Stimulated activated naive B cell treated with anti-CD40 and anti-IgM and Interleukin-4, amounts not matched to agents 10 μg/mL and 1 μg/mL and 100 μg/mL, for 72 hours (primary cell): ENCODE results near the gene THUMPD3.

Experiments
- ATAC-seq, 2 donors: fragments of 150-1000 bp; cut with Tn5 transposase; replicated peaks; 2 replicates each; pipeline ENCODE4 v1.10.0; 2021; ENCODE audit warnings: moderate library complexity in 1 of 2
- DNase-seq: peaks from one replicate; pipeline ENCODE4 v3.0.0; 2021
- H3K27ac Mint-ChIP-seq: one replicate; pipeline ENCODE4 v1.8.0; 2022; ENCODE audit warnings: mild to moderate bottlenecking, mixed read lengths
- H3K27me3 Mint-ChIP-seq, 2 donors: one replicate each; pipeline ENCODE4 v1.8.0; 2022; ENCODE audit warnings: mixed read lengths in 2 of 2
- H3K36me3 Mint-ChIP-seq, 2 donors: one replicate each; pipeline ENCODE4 v1.8.0; 2022; ENCODE audit warnings: mixed read lengths in 2 of 2, mild to moderate bottlenecking in 1 of 2
- H3K4me1 Mint-ChIP-seq, 2 donors: one replicate each; pipeline ENCODE4 v1.8.0; 2022; ENCODE audit warnings: mixed read lengths in 2 of 2, mild to moderate bottlenecking in 1 of 2
- H3K4me3 Mint-ChIP-seq, 2 donors: one replicate each; pipeline ENCODE4 v1.8.0; 2022; ENCODE audit warnings: mild to moderate bottlenecking in 2 of 2, mixed read lengths in 2 of 2, moderate library complexity in 1 of 2
- H3K9me3 Mint-ChIP-seq, 2 donors: one replicate each; pipeline ENCODE4 v1.8.0; 2022; ENCODE audit warnings: mixed read lengths in 2 of 2, mild to moderate bottlenecking in 1 of 2

Gene THUMPD3

DNA sequence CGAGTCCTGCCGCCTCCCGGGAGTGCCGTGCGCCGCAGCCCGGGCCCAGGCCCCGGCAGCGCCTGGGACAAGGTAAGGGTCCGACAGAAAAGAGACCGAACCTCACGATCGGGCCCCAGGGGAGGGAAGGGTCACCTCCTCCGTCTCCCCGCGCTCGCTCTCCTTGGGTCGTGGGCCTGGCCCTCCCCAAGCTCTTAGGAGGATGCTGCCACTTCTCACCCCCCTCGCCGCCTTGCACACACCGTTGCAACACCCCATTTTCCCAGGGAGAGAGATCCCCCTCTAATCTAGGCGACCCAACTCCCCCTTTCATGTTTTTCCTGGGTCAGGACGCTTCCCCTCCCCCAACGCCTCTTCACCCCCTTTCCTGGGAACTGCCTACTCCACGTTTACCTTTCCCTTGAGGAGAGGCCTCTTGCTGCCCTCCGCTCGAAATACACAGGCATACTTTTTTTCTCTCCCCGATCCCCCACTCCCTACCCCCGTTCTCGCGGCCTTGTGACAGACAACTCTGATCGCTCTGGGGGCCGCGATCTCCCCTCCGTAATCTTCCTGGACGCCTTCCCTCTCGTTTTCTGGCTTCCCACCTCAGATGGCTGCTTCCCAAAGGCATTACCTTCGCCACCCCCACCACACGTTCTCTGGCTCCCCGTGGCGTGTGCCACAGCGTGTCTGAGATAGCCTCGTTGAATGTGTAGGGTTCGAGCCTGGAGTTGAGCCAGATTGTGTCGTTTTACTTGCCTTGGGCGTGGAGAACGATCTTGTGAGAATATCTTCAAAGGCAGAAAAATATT is 35.2 kb downstream of the THUMPD3 start:
- peak overlapping the region; percentile 99 for H3K27ac Mint-ChIP-seq
- peak; percentile 30 for DNase-seq
- H3K36me3 Mint-ChIP-seq, result peaks cover 39 to 47% of the 10 kb centered on the region in 2 donors
- ATAC-seq, result no peak
- H3K9me3 Mint-ChIP-seq, result no peaks in the 10 kb centered on the region
- peak overlapping the region; percentile 89 to 93 for H3K4me3 Mint-ChIP-seq
- no peaks in the 10 kb centered on the region for H3K27me3 Mint-ChIP-seq
- peaks cover 39 to 61% of the 10 kb centered on the region in 2 donors for H3K4me1 Mint-ChIP-seq

DNA sequence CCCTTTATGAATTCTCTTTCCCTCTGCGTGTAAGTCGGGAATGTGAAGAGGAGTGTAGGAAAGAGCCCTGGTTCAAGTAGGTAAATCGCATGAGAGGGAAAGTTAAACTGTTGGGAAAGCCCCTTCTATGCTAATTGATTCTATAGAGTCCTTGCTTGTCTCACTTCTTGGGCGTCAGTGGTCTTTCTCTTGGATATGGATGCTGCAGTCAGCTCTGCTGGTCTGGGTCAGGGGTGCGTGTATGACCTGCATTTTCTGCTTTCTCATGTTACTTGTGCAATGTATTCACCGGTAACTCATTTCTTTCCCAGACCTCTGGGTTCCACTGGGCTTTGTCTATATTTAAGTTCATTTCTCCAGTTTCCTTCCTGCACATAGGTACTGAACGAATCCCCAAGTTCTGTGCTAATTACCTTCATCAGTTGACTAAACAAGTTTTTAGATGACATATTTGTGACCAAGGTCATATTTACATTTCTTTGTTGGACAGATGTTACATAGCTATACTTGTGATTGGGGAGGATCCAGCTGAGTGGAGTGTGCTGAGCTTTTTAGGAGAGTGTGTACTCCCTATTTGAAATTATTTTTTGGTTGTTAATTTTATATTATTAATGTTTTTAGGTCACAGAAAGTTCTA is 36.0 kb downstream of the THUMPD3 start:
- Mint-ChIP-seq H3K9me3 (no peaks in the 10 kb centered on the region), H3K4me3 (peak overlapping the region; percentile 89 to 93), H3K36me3 (peaks cover 39 to 47% of the 10 kb centered on the region in 2 donors), H3K27ac (peak overlapping the region; percentile 99), H3K4me1 (peaks cover 39 to 62% of the 10 kb centered on the region in 2 donors), H3K27me3 (no peaks in the 10 kb centered on the region)
- ATAC-seq (peak in 1 of 2 donors; percentile 6), DNase-seq (no peak)

DNA sequence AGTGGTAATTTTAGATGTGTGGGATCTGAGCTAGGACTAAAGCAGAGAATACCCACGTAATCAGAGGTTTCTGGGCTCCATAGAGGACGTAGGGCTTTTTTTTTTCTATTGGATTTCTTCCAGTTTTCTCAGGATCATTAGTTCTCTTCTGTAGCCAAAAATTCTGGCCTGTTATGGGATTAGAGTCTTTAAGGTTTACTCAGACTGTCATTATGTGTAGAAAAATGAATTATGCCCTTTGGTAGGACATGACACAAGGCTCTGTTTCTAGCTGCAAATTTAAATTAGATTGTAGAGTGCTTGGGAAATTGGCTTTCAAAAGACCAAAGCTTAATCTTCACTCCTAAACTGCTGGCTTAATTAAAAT is 36.5 kb downstream of the THUMPD3 start:
- H3K4me3 Mint-ChIP-seq, result peak overlapping the region; percentile 89 to 93
- H3K9me3 Mint-ChIP-seq, result no peaks in the 10 kb centered on the region
- H3K4me1 Mint-ChIP-seq, result peaks cover 39 to 60% of the 10 kb centered on the region in 2 donors
- H3K36me3 Mint-ChIP-seq, result peaks cover 39 to 46% of the 10 kb centered on the region in 2 donors
- H3K27ac Mint-ChIP-seq, result peak overlapping the region; percentile 65
- ATAC-seq (no peak), DNase-seq (no peak)
- no peaks in the 10 kb centered on the region for H3K27me3 Mint-ChIP-seq

- ATAC-seq (no peak), DNase-seq (no peak)
- peaks cover 36 to 42% of the 10 kb centered on the region in 2 donors for H3K36me3 Mint-ChIP-seq
- H3K27ac Mint-ChIP-seq, result peak overlapping the region; percentile 65
- H3K9me3 Mint-ChIP-seq, result no peaks in the 10 kb centered on the region
- peaks cover 38 to 60% of the 10 kb centered on the region in 2 donors for H3K4me1 Mint-ChIP-seq
- no peaks in the 10 kb centered on the region for H3K27me3 Mint-ChIP-seq
- H3K4me3 Mint-ChIP-seq, result peak overlapping the region; percentile 89 to 93
These were observed 36.9 kb downstream of the THUMPD3 start for GRCh38 chr3:9399746-9400145.

DNA sequence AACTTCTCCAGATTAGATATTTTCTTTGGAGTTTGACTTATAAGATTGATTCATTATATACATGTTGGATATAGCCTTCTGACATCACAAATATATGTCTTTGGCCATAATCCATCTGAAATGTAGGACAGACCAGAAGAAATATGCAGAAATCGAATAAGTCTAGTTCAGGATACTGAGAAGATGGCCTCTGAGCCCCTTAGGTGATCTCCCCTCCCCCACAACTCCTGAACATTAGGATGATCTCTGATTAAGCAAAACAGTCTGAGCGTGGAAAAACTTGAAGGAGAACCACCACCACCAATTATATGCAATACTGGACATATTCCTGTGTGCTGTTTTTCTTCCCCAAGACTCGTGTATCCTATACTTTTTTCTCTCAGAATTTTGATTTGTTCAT is 37.8 kb downstream of the THUMPD3 start:
- peaks cover 32 to 57% of the 10 kb centered on the region in 2 donors for H3K4me1 Mint-ChIP-seq
- DNase-seq, result no peak
- no peak overlapping the region for H3K27ac Mint-ChIP-seq
- H3K36me3 Mint-ChIP-seq, result peaks cover 28 to 35% of the 10 kb centered on the region in 2 donors
- no peak overlapping the region for H3K4me3 Mint-ChIP-seq
- ATAC-seq, result no peak
- no peaks in the 10 kb centered on the region for H3K27me3 Mint-ChIP-seq
- no peaks in the 10 kb centered on the region for H3K9me3 Mint-ChIP-seq

- no peaks in the 10 kb centered on the region for H3K9me3 Mint-ChIP-seq
- DNase-seq (no peak), ATAC-seq (no peak)
- no peaks in the 10 kb centered on the region for H3K27me3 Mint-ChIP-seq
- peak overlapping the region in 1 of 2 donors; percentile 14 for H3K4me3 Mint-ChIP-seq
- H3K4me1 Mint-ChIP-seq, result peaks cover 33 to 62% of the 10 kb centered on the region in 2 donors
- H3K27ac Mint-ChIP-seq, result no peak overlapping the region
- peaks cover 24 to 31% of the 10 kb centered on the region in 2 donors for H3K36me3 Mint-ChIP-seq
These were observed 39.1 kb downstream of the THUMPD3 start for GRCh38 chr3:9401986-9402385.

DNA sequence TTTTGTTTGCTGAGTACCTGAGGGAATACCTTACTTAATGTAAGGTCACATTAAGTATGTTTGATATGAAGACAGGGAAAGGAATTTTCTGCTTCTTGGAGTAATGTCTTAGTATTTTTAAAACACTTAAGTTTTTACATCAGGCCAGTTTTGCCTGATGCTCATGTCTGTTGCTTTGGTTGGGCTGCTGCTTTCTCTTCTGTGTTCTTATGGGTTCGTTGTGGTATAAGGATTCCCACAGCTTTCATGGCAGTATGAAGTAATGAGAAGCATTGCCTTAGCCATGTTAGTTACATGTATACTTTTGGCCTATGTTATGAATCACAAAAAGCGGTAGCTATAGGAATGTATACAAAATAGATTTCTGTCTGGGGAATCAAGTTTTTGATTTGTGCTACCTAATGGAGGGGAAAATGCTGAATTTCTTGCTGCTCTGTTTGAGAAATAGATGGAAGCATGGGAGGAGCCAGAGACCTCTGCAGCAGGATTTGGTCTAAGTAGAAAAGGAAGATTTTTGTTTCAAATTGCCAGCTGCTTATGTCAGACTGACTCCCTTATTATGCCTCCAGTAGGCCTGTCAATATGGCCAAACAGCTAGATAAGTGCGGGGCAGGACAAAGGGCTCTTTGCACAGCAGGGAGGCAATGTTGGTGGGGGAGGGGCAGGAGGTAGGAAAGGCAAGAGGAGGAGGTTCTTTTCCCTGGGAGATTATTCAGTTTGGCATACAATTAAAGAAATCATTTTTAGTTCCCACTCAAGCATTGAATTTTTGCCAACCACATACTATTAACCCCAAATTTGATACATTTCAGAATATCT is 39.8 kb downstream of the THUMPD3 start:
- Mint-ChIP-seq H3K27me3 (no peaks in the 10 kb centered on the region), H3K27ac (no peak overlapping the region), H3K9me3 (no peaks in the 10 kb centered on the region), H3K4me1 (peaks cover 36 to 65% of the 10 kb centered on the region in 2 donors), H3K4me3 (no peak overlapping the region), H3K36me3 (peaks cover 21 to 28% of the 10 kb centered on the region in 2 donors)
- ATAC-seq, result no peak
- no peak for DNase-seq

DNA sequence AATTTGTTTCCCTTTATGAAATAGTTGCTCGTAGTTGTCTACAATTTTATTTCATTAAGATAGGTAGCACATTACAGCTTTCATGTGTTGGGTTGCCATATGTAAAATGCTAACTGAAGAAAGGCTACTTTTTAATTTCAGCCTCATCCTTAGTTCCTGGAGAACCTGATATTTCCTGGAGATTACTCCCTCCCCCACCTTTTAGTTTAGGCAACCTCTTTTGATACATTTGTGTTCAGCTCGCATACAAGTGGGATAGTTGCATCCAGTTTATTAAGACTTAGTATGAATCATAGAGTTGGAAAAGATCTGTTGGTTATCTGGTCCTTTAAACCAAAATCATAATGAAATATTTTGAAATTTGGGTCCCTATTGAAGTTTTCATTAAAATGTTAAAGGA is 40.6 kb downstream of the THUMPD3 start:
- Mint-ChIP-seq H3K27me3 (no peaks in the 10 kb centered on the region), H3K27ac (no peak overlapping the region), H3K9me3 (no peaks in the 10 kb centered on the region), H3K36me3 (peaks cover 15 to 23% of the 10 kb centered on the region in 2 donors), H3K4me3 (no peak overlapping the region), H3K4me1 (peaks cover 38 to 72% of the 10 kb centered on the region in 2 donors)
- no peak for ATAC-seq
- DNase-seq, result no peak

DNA sequence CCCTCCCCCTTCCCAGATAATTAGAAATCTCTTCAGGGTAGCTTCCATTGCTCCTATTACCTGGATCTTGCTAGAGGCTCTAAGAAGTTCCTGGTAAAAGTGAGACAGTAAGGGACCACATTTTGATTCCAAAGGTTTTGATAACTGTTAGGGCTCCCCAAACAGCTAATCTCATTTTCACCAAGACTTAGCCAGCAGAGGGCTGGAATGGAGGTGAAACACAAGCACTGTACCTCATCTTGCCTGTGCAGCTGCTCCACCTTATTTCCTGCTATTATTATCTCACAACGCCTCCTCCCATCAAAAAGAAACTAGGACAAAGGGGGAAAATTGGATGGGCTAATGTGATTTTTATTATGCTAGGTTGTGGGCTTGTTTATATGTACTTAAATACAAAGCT is 41.8 kb downstream of the THUMPD3 start:
- H3K27ac Mint-ChIP-seq, result peak overlapping the region; percentile 42
- DNase-seq (no peak), ATAC-seq (no peak)
- peaks cover 36 to 70% of the 10 kb centered on the region in 2 donors for H3K4me1 Mint-ChIP-seq
- H3K36me3 Mint-ChIP-seq, result peaks cover 7 to 23% of the 10 kb centered on the region in 2 donors
- H3K9me3 Mint-ChIP-seq, result peaks cover under 1 to 2% of the 10 kb centered on the region in 2 donors
- H3K27me3 Mint-ChIP-seq, result no peaks in the 10 kb centered on the region
- peak overlapping the region in 1 of 2 donors; percentile 52 for H3K4me3 Mint-ChIP-seq

GRCh38 chr3:9405756-9406155 is 42.9 kb downstream of the THUMPD3 start:
- H3K4me3 Mint-ChIP-seq, result no peak overlapping the region
- peak overlapping the region; percentile 1 for H3K27ac Mint-ChIP-seq
- DNase-seq, result no peak
- H3K27me3 Mint-ChIP-seq, result no peaks in the 10 kb centered on the region
- ATAC-seq, result no peak
- peaks cover 10 to 20% of the 10 kb centered on the region in 2 donors for H3K36me3 Mint-ChIP-seq
- peaks cover 37 to 73% of the 10 kb centered on the region in 2 donors for H3K4me1 Mint-ChIP-seq
- peaks cover 1 to 4% of the 10 kb centered on the region in 2 donors for H3K9me3 Mint-ChIP-seq

- H3K9me3 Mint-ChIP-seq, result peaks cover 1 to 4% of the 10 kb centered on the region in 2 donors
- peaks cover 8 to 19% of the 10 kb centered on the region in 2 donors for H3K36me3 Mint-ChIP-seq
- no peak overlapping the region for H3K27ac Mint-ChIP-seq
- H3K27me3 Mint-ChIP-seq, result no peaks in the 10 kb centered on the region
- DNase-seq (no peak), ATAC-seq (peak; percentile 36 to 41)
- H3K4me1 Mint-ChIP-seq, result peaks cover 33 to 64% of the 10 kb centered on the region in 2 donors
- peak overlapping the region; percentile 6 to 41 for H3K4me3 Mint-ChIP-seq
These were observed 44.2 kb downstream of the THUMPD3 start for GRCh38 chr3:9406856-9407626.

DNA sequence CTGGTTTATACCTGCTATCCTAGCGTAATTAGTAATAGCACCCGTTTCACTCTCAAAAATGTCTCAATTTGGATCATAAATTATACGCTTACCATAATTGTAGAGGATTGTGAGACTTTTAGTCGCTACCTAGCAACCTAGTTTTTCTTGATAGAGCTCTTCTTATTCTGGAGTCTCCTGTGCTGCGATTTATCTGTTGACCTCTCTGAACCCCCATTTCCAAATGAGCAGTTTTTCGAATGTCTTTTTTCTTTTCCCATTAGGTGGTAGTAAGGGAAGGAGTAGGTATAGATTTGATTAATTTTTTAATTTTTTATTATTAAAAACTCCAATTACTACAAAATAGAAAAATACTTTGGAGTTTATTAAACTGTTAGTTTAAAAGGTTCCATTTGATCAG is 45.2 kb downstream of the THUMPD3 start:
- peaks cover 8 to 15% of the 10 kb centered on the region in 2 donors for H3K36me3 Mint-ChIP-seq
- ATAC-seq (no peak), DNase-seq (no peak)
- H3K9me3 Mint-ChIP-seq, result peaks cover 1 to 4% of the 10 kb centered on the region in 2 donors
- peaks cover 28 to 53% of the 10 kb centered on the region in 2 donors for H3K4me1 Mint-ChIP-seq
- no peaks in the 10 kb centered on the region for H3K27me3 Mint-ChIP-seq
- peak overlapping the region; percentile 37 for H3K27ac Mint-ChIP-seq
- H3K4me3 Mint-ChIP-seq, result no peak overlapping the region

GRCh38 chr3:9408546-9408945 is 45.7 kb downstream of the THUMPD3 start:
- H3K36me3 Mint-ChIP-seq, result peaks cover 8 to 19% of the 10 kb centered on the region in 2 donors
- H3K27me3 Mint-ChIP-seq, result no peaks in the 10 kb centered on the region
- no peak overlapping the region for H3K27ac Mint-ChIP-seq
- H3K4me3 Mint-ChIP-seq, result no peak overlapping the region
- H3K4me1 Mint-ChIP-seq, result peaks cover 29 to 53% of the 10 kb centered on the region in 2 donors
- ATAC-seq, result no peak
- peaks cover 1 to 4% of the 10 kb centered on the region in 2 donors for H3K9me3 Mint-ChIP-seq
- no peak for DNase-seq
